Activated CD8-positive, alpha-beta T cell treated with anti-CD3 and anti-CD28 coated beads for 36 hours (primary cell): ENCODE measurements around the gene ITPR2. TPM values are rescaled to one million over a fixed set of nuclear protein-coding genes. Genes with fewer than 3 reads are reported as not detected.

Source experiments
- ATAC-seq: fragments of 200-7000 bp; cut with Tn5 transposase; one replicate; pipeline ENCODE4 v1.10.0; 2021; ENCODE audit warnings: mild to moderate bottlenecking, moderate library complexity
- CTCF ChIA-PET: fragments of 350-600 bp; sonication (Branson Sonifier 250); formaldehyde crosslinking; loops from one replicate; lab custom pipeline; 2021; ENCODE audit warnings: antibody characterized with exemption; lab: Charles Lee
- POLR2A ChIA-PET: fragments of 350-600 bp; sonication (Branson Sonifier 250); formaldehyde crosslinking; loops from one replicate; lab custom pipeline; 2021; ENCODE audit warnings: antibody characterized with exemption; lab: Charles Lee
- DNase-seq: peaks from one replicate; pipeline ENCODE4 v3.0.0-alpha.2; 2020
- H3K27ac Mint-ChIP-seq: one replicate; pipeline ENCODE4 v1.8.0; 2021; ENCODE audit warnings: mild to moderate bottlenecking, mixed read lengths
- H3K27me3 Mint-ChIP-seq: one replicate; pipeline ENCODE4 v1.8.0; 2021; ENCODE audit warnings: mixed read lengths
- H3K36me3 Mint-ChIP-seq: one replicate; pipeline ENCODE4 v1.8.0; 2021; ENCODE audit warnings: low read depth, mixed read lengths
- H3K4me1 Mint-ChIP-seq: one replicate; pipeline ENCODE4 v1.8.0; 2021; ENCODE audit warnings: low read depth, mixed read lengths
- H3K4me3 Mint-ChIP-seq: one replicate; pipeline ENCODE4 v1.8.0; 2021; ENCODE audit warnings: mild to moderate bottlenecking, moderate library complexity, mixed read lengths
- H3K9me3 Mint-ChIP-seq: one replicate; pipeline ENCODE4 v1.8.0; 2021; ENCODE audit warnings: mixed read lengths
- intact Hi-C: fragments of 100-400 bp; cut with micrococcal nuclease; formaldehyde crosslinking; loops from one replicate; pipeline ENCODE4 v1.10.0; 2022
- total RNA-seq, 2 experiments: library from RNA; stranded (reverse); gene quantifications; one replicate each; pipeline ENCODE4 v1.2.3, GENCODE V29; 2021
- TF ChIP-seq, protein P1 (sequence below): fragments of 200-600 bp; IDR thresholded peaks from one replicate; pipeline ENCODE4 v1.8.0; 2022; ENCODE audit warnings: antibody characterized with exemption, mild to moderate bottlenecking

ITPR2 gene
- total RNA-seq, 2 experiments from 2014 or later = 38.9 to 41.2 TPM

DNA sequence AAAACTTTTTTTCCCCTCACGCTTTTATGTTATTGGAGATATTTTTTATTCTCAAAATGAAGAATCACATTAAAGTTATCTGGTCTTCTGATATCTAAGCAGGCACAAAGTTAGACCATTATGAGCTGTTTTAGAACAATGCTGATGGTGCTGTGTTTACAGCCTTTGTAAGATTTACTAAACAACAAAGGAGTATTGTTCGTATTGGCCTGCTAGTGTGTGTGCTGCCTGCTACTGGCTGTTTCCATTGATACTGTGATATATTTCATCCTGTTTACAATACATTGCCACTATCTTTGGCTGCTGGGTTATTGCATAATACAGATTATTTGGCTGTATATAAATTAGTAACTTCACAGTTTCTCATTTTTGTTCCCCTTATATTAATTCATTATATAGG, 220.8 kb downstream of the ITPR2 start:
- ChIA-PET POLR2A (no interaction called here), CTCF (interaction anchor here (1.4 kb wide), 1 partner anchor 515 kb away, joined by 4 read pairs; no protein-coding TSS in a partner anchor)
- no peaks in the 10 kb centered on the region for H3K9me3 Mint-ChIP-seq
- H3K36me3 Mint-ChIP-seq = no peaks in the 10 kb centered on the region
- no peak overlapping the region for H3K4me3 Mint-ChIP-seq
- no peak for DNase-seq
- no peak overlapping the region for H3K27ac Mint-ChIP-seq
- ATAC-seq = no peak
- H3K4me1 Mint-ChIP-seq = no peaks in the 10 kb centered on the region
- TF ChIP-seq, protein P1, sequence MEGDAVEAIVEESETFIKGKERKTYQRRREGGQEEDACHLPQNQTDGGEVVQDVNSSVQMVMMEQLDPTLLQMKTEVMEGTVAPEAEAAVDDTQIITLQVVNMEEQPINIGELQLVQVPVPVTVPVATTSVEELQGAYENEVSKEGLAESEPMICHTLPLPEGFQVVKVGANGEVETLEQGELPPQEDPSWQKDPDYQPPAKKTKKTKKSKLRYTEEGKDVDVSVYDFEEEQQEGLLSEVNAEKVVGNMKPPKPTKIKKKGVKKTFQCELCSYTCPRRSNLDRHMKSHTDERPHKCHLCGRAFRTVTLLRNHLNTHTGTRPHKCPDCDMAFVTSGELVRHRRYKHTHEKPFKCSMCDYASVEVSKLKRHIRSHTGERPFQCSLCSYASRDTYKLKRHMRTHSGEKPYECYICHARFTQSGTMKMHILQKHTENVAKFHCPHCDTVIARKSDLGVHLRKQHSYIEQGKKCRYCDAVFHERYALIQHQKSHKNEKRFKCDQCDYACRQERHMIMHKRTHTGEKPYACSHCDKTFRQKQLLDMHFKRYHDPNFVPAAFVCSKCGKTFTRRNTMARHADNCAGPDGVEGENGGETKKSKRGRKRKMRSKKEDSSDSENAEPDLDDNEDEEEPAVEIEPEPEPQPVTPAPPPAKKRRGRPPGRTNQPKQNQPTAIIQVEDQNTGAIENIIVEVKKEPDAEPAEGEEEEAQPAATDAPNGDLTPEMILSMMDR = no peak
- H3K27me3 Mint-ChIP-seq = no peaks in the 10 kb centered on the region
- intact Hi-C loops = loop anchor here (10.0 kb wide), 1 partner anchor 497 kb away; no protein-coding TSS in a partner anchor

DNA sequence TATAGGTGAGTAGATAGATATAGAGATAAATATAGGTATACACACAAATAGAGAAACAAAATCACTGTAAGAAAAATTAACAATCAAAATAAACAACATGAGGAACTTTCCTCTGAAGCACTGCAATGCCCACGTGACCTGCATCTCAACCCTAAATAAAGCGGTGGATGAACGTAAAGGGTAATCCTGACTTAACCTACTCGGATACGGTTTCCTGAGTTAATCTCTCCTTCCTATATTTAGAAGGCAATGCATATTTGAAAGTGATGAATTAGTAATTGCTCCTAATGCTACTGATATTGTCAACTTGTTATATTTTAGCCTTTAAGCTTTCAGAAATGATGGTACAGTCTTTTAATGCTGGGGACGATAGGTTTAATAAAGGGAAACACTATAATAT, 221.4 kb downstream of the ITPR2 start:
- Mint-ChIP-seq H3K4me1 (no peaks in the 10 kb centered on the region), H3K36me3 (no peaks in the 10 kb centered on the region), H3K4me3 (no peak overlapping the region), H3K9me3 (no peaks in the 10 kb centered on the region), H3K27me3 (no peaks in the 10 kb centered on the region), H3K27ac (no peak overlapping the region)
- CTCF ChIA-PET = interaction anchor here (1.4 kb wide), 1 partner anchor 514 kb away, joined by 4 read pairs; no protein-coding TSS in a partner anchor
- DNase-seq = no peak
- TF ChIP-seq, protein P1 = no peak
- no peak for ATAC-seq
- intact Hi-C loops = loop anchor here (10.0 kb wide), 1 partner anchor 497 kb away; no protein-coding TSS in a partner anchor
- POLR2A ChIA-PET = no interaction called here

DNA sequence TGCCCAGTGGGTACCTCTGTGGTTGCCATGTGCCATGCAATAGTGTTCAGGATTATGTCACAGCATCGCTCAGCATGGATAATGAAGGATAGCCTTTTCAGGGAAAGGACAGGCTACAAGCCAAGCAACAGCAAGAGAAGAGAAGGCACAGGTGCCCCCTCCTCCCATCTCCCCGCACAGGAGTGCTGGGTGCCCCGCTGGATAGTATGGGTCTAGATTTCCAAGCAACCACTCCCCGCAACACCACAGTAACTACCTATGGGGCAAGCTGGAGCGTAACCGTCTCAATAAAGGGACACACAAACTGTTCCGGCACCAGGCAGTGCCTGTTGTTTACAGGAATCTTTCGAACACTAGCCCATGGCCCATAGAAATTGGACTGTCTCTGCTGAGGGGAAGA, 222.2 kb downstream of the ITPR2 start:
- no peak overlapping the region for H3K4me3 Mint-ChIP-seq
- no peaks in the 10 kb centered on the region for H3K4me1 Mint-ChIP-seq
- CTCF ChIA-PET = interaction anchor here (1.4 to 1.6 kb wide), 2 partner anchors 274 to 513 kb away, joined by 4 to 5 read pairs; no protein-coding TSS in a partner anchor

DNA sequence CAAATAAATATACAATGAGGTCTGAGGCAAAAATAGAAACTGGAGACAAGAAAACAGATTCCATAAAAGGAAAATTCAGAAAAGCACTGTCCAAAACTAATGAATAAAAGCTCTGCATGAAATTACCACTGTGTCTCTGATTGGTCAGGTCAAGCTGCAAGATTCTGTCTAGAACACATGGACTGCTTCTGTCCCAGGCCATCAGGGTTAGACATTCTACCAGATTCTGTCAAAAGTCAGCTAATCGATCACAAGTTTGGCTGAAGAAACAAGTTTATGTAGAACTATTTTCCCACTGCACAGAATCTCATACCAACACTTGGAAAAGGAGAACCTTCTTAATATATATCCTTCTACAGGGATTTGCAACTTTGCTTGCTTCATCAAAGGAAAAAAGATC, 223.0 kb downstream of the ITPR2 start:
- Mint-ChIP-seq H3K27ac (no peak overlapping the region), H3K36me3 (no peaks in the 10 kb centered on the region), H3K27me3 (no peaks in the 10 kb centered on the region), H3K4me3 (no peak overlapping the region), H3K9me3 (no peaks in the 10 kb centered on the region), H3K4me1 (no peaks in the 10 kb centered on the region)
- CTCF ChIA-PET = interaction anchor here (1.6 kb wide), 1 partner anchor 275 kb away, joined by 5 read pairs; no protein-coding TSS in a partner anchor
- POLR2A ChIA-PET = no interaction called here
- TF ChIP-seq, protein P1 = no peak
- DNase-seq (no peak), ATAC-seq (no peak)
- intact Hi-C loops = loop anchor here (10.0 kb wide), 1 partner anchor 495 kb away; no protein-coding TSS in a partner anchor

More for the DNA sequence above, 222.2 kb downstream of the ITPR2 start:
- intact Hi-C loops = loop anchor here (10.0 kb wide), 1 partner anchor 496 kb away; no protein-coding TSS in a partner anchor
- TF ChIP-seq, protein P1 = no peak
- Mint-ChIP-seq H3K36me3 (no peaks in the 10 kb centered on the region), H3K27me3 (no peaks in the 10 kb centered on the region), H3K9me3 (no peaks in the 10 kb centered on the region), H3K27ac (no peak overlapping the region)
- ATAC-seq (no peak), DNase-seq (no peak)
- POLR2A ChIA-PET = no interaction called here

DNA sequence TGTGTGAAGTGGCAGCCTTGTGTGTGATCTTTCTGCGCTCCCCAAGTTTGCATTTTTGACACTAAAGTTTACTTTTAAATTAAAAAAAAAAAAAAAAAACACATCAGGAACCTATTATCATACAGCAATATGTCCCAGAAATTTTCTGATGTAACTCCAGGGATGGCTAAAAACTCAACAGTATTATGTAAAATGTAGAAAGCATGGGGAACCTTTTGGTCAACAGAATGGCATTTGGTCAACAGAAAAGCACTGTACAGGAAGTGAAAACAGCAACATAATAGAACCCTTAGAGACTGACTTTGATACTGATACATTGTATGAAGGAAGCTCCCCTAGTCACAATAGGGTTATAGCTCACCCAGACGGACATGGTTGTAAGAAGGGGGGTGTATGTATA, 224.3 kb downstream of the ITPR2 start:
- H3K36me3 Mint-ChIP-seq = peaks cover 3% of the 10 kb centered on the region
- CTCF ChIA-PET = no interaction called here

More for the DNA sequence above, 224.3 kb downstream of the ITPR2 start:
- Mint-ChIP-seq H3K4me1 (no peaks in the 10 kb centered on the region), H3K9me3 (no peaks in the 10 kb centered on the region), H3K27me3 (no peaks in the 10 kb centered on the region), H3K4me3 (no peak overlapping the region), H3K27ac (no peak overlapping the region)
- intact Hi-C loops = no loop called here
- TF ChIP-seq, protein P1 = no peak
- POLR2A ChIA-PET = no interaction called here
- DNase-seq = no peak
- ATAC-seq = no peak
